ENCODE measurements around the gene HSD17B12.
"Not testable (repeated sequence)": the region's sequence is repeated elsewhere in the genome, so short reads cannot be mapped to it uniquely, and the experiment has no call there.

The HSD17B12 gene

GRCh38 chr11:43748095-43748494 lies 67.6 kb downstream of the HSD17B12 start:
- no peak for FAIRE-seq

GRCh38 chr11:43751726-43752125 lies 71.2 kb downstream of the HSD17B12 start:
- no peak for FAIRE-seq

GRCh38 chr11:43756575-43756974 lies 76.0 kb downstream of the HSD17B12 start:
- no peak for FAIRE-seq

GRCh38 chr11:43758927-43759326 lies 78.4 kb downstream of the HSD17B12 start:
- no peak for FAIRE-seq

- no peak for FAIRE-seq
Measured at GRCh38 chr11:43760902-43761301, 80.4 kb downstream of the HSD17B12 start.

- no peak for FAIRE-seq
Measured at GRCh38 chr11:43765194-43765593, 84.7 kb downstream of the HSD17B12 start.

- not testable (repeated sequence) for FAIRE-seq
Measured at GRCh38 chr11:43768654-43769053, 88.1 kb downstream of the HSD17B12 start.

GRCh38 chr11:43770173-43770572 lies 89.6 kb downstream of the HSD17B12 start:
- no peak for FAIRE-seq

- no peak for FAIRE-seq
Measured at GRCh38 chr11:43772733-43773132, 92.2 kb downstream of the HSD17B12 start.

- FAIRE-seq = no peak
Measured at GRCh38 chr11:43774786-43775185, 94.2 kb downstream of the HSD17B12 start.

- no peak for FAIRE-seq
Measured at GRCh38 chr11:43779306-43779705, 98.8 kb downstream of the HSD17B12 start.

GRCh38 chr11:43784301-43784700 lies 103.8 kb downstream of the HSD17B12 start:
- no peak for FAIRE-seq

- FAIRE-seq = no peak
Measured at GRCh38 chr11:43784866-43785265, 104.3 kb downstream of the HSD17B12 start.

- FAIRE-seq = no peak
Measured at GRCh38 chr11:43785318-43785717, 104.8 kb downstream of the HSD17B12 start.

GRCh38 chr11:43786016-43786415 lies 105.5 kb downstream of the HSD17B12 start:
- FAIRE-seq = no peak

- no peak for FAIRE-seq
Measured at GRCh38 chr11:43787824-43788223, 107.3 kb downstream of the HSD17B12 start.

GRCh38 chr11:43788421-43788820 lies 107.9 kb downstream of the HSD17B12 start:
- FAIRE-seq = no peak

- no peak for FAIRE-seq
Measured at GRCh38 chr11:43789700-43790443, 109.3 kb downstream of the HSD17B12 start.

GRCh38 chr11:43790444-43790794 lies 109.9 kb downstream of the HSD17B12 start:
- FAIRE-seq = no peak

GRCh38 chr11:43797337-43797736 lies 116.8 kb downstream of the HSD17B12 start:
- no peak for FAIRE-seq

- no peak for FAIRE-seq
Measured at GRCh38 chr11:43797866-43798265, 117.3 kb downstream of the HSD17B12 start.

GRCh38 chr11:43802509-43802908 lies 122.0 kb downstream of the HSD17B12 start:
- no peak for FAIRE-seq

- FAIRE-seq = no peak
Measured at GRCh38 chr11:43803766-43804165, 123.2 kb downstream of the HSD17B12 start.

GRCh38 chr11:43806976-43807375 lies 126.4 kb downstream of the HSD17B12 start:
- FAIRE-seq = no peak

GRCh38 chr11:43810929-43811596 lies 130.5 kb downstream of the HSD17B12 start:
- no peak for FAIRE-seq
